Activated naive CD4-positive, alpha-beta T cell treated with anti-CD3 and anti-CD28 coated beads for 36 hours (primary cell): Measurements from ENCODE around the gene WTAP. TPM values are rescaled to one million over a fixed set of nuclear protein-coding genes. Genes with fewer than 3 reads are reported as not detected.

Experiments used
- CTCF ChIA-PET: fragments of 350-600 bp; sonication (Branson Sonifier 250); formaldehyde crosslinking; loops from one replicate; lab custom pipeline; 2021; ENCODE audit warnings: antibody characterized with exemption; lab: Charles Lee
- DNase-seq: peaks from one replicate; pipeline ENCODE4 v3.0.0-alpha.2; 2020
- H3K27ac Mint-ChIP-seq: one replicate; pipeline ENCODE4 v1.8.0; 2021; ENCODE audit warnings: mild to moderate bottlenecking, mixed read lengths
- H3K27me3 Mint-ChIP-seq: one replicate; pipeline ENCODE4 v1.8.0; 2021; ENCODE audit warnings: low read depth, mixed read lengths
- H3K36me3 Mint-ChIP-seq: one replicate; pipeline ENCODE4 v1.8.0; 2021; ENCODE audit warnings: low read depth, mixed read lengths
- H3K4me1 Mint-ChIP-seq: one replicate; pipeline ENCODE4 v1.8.0; 2021; ENCODE audit warnings: low read depth, mixed read lengths
- H3K4me3 Mint-ChIP-seq: one replicate; pipeline ENCODE4 v1.8.0; 2021; ENCODE audit warnings: mild to moderate bottlenecking, moderate library complexity, mixed read lengths
- H3K9me3 Mint-ChIP-seq: one replicate; pipeline ENCODE4 v1.8.0; 2021; ENCODE audit warnings: mixed read lengths
- intact Hi-C: fragments of 100-400 bp; cut with micrococcal nuclease; formaldehyde crosslinking; loops from one replicate; pipeline ENCODE4 v1.15.1; 2023
- total RNA-seq, 2 experiments: library from RNA; stranded (reverse); gene quantifications; one replicate each; pipeline ENCODE4 v1.2.3, GENCODE V29; 2021

WTAP gene
- 10 to 100 TPM; 87.5 to 91.6 TPM for total RNA-seq

GRCh38 chr6:159726918-159727716 is at the start of gene WTAP:
Gene WTAP (plus strand): TSS chr6:159727506. CDS start chr6:159736266, 8,760 bp downstream.
- DNase-seq = peak; percentile 98
- H3K9me3 Mint-ChIP-seq = no peaks in the 10 kb centered on the region
- intact Hi-C loops = loop anchor here (1.0 to 2.0 kb wide), 7 partner anchors 34 to 252 kb away; partner anchors contain the start of genes ACAT2, IGF2R, SOD2 and TCP1
- peak within 1 kb of the TSS; percentile 91 for H3K4me3 Mint-ChIP-seq
- CTCF ChIA-PET = interaction anchor here (0.8 to 1.8 kb wide), 4 partner anchors 36 to 64 kb away, joined by 3 to 9 read pairs (median 4); partner anchors contain the start of gene MRPL18
- H3K27me3 Mint-ChIP-seq = no peaks in the 10 kb centered on the region
- peak within 1 kb of the TSS; percentile 95 for H3K27ac Mint-ChIP-seq
- H3K4me1 Mint-ChIP-seq = peaks cover 50% of the 10 kb centered on the region
- peaks cover 48% of the 10 kb centered on the region for H3K36me3 Mint-ChIP-seq

GRCh38 chr6:159677506-159678165 is 49.7 kb upstream of the WTAP start:
- intact Hi-C loops = loop anchor here (2.0 kb wide), 1 partner anchor 785 kb away; no protein-coding TSS in a partner anchor
- no peaks in the 10 kb centered on the region for H3K27me3 Mint-ChIP-seq
- peaks cover 51% of the 10 kb centered on the region for H3K36me3 Mint-ChIP-seq
- no peak for DNase-seq
- CTCF ChIA-PET = interaction anchor here (0.6 to 1.5 kb wide), 5 partner anchors 13 to 272 kb away, joined by 3 to 6 read pairs (median 3); no protein-coding TSS in a partner anchor
- H3K9me3 Mint-ChIP-seq = peaks cover 4% of the 10 kb centered on the region
- no peak overlapping the region for H3K4me3 Mint-ChIP-seq
- H3K27ac Mint-ChIP-seq = no peak overlapping the region
- peaks cover 39% of the 10 kb centered on the region for H3K4me1 Mint-ChIP-seq

- Mint-ChIP-seq H3K27me3 (no peaks in the 10 kb centered on the region), H3K4me3 (no peak overlapping the region), H3K36me3 (peaks cover 45% of the 10 kb centered on the region), H3K9me3 (peaks cover 2% of the 10 kb centered on the region), H3K4me1 (peaks cover 36% of the 10 kb centered on the region), H3K27ac (no peak overlapping the region)
- no peak for DNase-seq
- CTCF ChIA-PET = interaction anchor here (0.9 to 1.5 kb wide), 2 partner anchors 12 to 24 kb away, joined by 3 to 6 read pairs; no protein-coding TSS in a partner anchor
- intact Hi-C loops = loop anchor here (2.0 kb wide), 1 partner anchor 784 kb away; no protein-coding TSS in a partner anchor
Observed at GRCh38 chr6:159678574-159678973, 48.7 kb upstream of the WTAP start.

GRCh38 chr6:159679091-159680077 is 47.9 kb upstream of the WTAP start:
- CTCF ChIA-PET = interaction anchor here (0.6 to 1.5 kb wide), 5 partner anchors 10 to 39 kb away, joined by 3 to 6 read pairs (median 4); no protein-coding TSS in a partner anchor
- Mint-ChIP-seq H3K4me3 (peak overlapping the region; percentile 11), H3K36me3 (peaks cover 45% of the 10 kb centered on the region), H3K27ac (peak overlapping the region; percentile 88), H3K27me3 (no peaks in the 10 kb centered on the region), H3K4me1 (peaks cover 39% of the 10 kb centered on the region), H3K9me3 (peaks cover 2% of the 10 kb centered on the region)
- intact Hi-C loops = loop anchor here (1.0 to 2.0 kb wide), 2 partner anchors 48 to 783 kb away; partner anchors contain the start of gene WTAP
- peak; percentile 69 for DNase-seq

GRCh38 chr6:159680104-159680503 is 47.2 kb upstream of the WTAP start:
- Mint-ChIP-seq H3K27me3 (no peaks in the 10 kb centered on the region), H3K36me3 (peaks cover 43% of the 10 kb centered on the region), H3K4me1 (peaks cover 41% of the 10 kb centered on the region), H3K4me3 (peak overlapping the region; percentile 11), H3K9me3 (peaks cover 2% of the 10 kb centered on the region), H3K27ac (peak overlapping the region; percentile 88)
- CTCF ChIA-PET = interaction anchor here (0.6 to 1.3 kb wide), 5 partner anchors 9 to 266 kb away, joined by 3 to 4 read pairs (median 3); no protein-coding TSS in a partner anchor
- DNase-seq = no peak
- intact Hi-C loops = loop anchor here (1.0 kb wide), 1 partner anchor 47 kb away; the partner anchor contains the start of gene WTAP

- H3K27me3 Mint-ChIP-seq = no peaks in the 10 kb centered on the region
- intact Hi-C loops = no loop called here
- no peak for DNase-seq
- peaks cover 49% of the 10 kb centered on the region for H3K4me1 Mint-ChIP-seq
- H3K9me3 Mint-ChIP-seq = no peaks in the 10 kb centered on the region
- CTCF ChIA-PET = interaction anchor here (1.0 to 2.0 kb wide), 6 partner anchors 10 to 109 kb away, joined by 3 to 12 read pairs (median 3); no protein-coding TSS in a partner anchor
- peak overlapping the region; percentile 65 for H3K27ac Mint-ChIP-seq
- peaks cover 46% of the 10 kb centered on the region for H3K36me3 Mint-ChIP-seq
- H3K4me3 Mint-ChIP-seq = no peak overlapping the region
Observed at GRCh38 chr6:159681191-159681880, 46.0 kb upstream of the WTAP start.

GRCh38 chr6:159682295-159682694 is 45.0 kb upstream of the WTAP start:
- Mint-ChIP-seq H3K27me3 (no peaks in the 10 kb centered on the region), H3K4me3 (no peak overlapping the region), H3K4me1 (peaks cover 57% of the 10 kb centered on the region), H3K9me3 (no peaks in the 10 kb centered on the region), H3K36me3 (peaks cover 46% of the 10 kb centered on the region), H3K27ac (peak overlapping the region; percentile 64)
- intact Hi-C loops = loop anchor here (1.0 kb wide), 2 partner anchors 9 to 249 kb away; no protein-coding TSS in a partner anchor
- CTCF ChIA-PET = interaction anchor here (0.7 to 2.0 kb wide), 5 partner anchors 9 to 258 kb away, joined by 3 to 12 read pairs (median 3); no protein-coding TSS in a partner anchor
- no peak for DNase-seq

GRCh38 chr6:159682810-159683209 is 44.5 kb upstream of the WTAP start:
- Mint-ChIP-seq H3K9me3 (no peaks in the 10 kb centered on the region), H3K27me3 (no peaks in the 10 kb centered on the region), H3K27ac (no peak overlapping the region), H3K36me3 (peaks cover 49% of the 10 kb centered on the region), H3K4me3 (no peak overlapping the region), H3K4me1 (peaks cover 62% of the 10 kb centered on the region)
- CTCF ChIA-PET = interaction anchor here (0.7 to 2.0 kb wide), 4 partner anchors 9 to 258 kb away, joined by 3 to 12 read pairs (median 4); no protein-coding TSS in a partner anchor
- DNase-seq = no peak
- intact Hi-C loops = loop anchor here (1.0 kb wide), 2 partner anchors 8 to 248 kb away; no protein-coding TSS in a partner anchor

- H3K27ac Mint-ChIP-seq = no peak overlapping the region
- peaks cover 68% of the 10 kb centered on the region for H3K4me1 Mint-ChIP-seq
- intact Hi-C loops = no loop called here
- CTCF ChIA-PET = interaction anchor here (0.6 kb wide), 1 partner anchor 14 kb away, joined by 3 read pairs; no protein-coding TSS in a partner anchor
- no peaks in the 10 kb centered on the region for H3K9me3 Mint-ChIP-seq
- H3K4me3 Mint-ChIP-seq = no peak overlapping the region
- H3K27me3 Mint-ChIP-seq = no peaks in the 10 kb centered on the region
- H3K36me3 Mint-ChIP-seq = peaks cover 51% of the 10 kb centered on the region
- DNase-seq = no peak
Observed at GRCh38 chr6:159684013-159684304, 43.3 kb upstream of the WTAP start.

GRCh38 chr6:159686040-159686439 is 41.3 kb upstream of the WTAP start:
- intact Hi-C loops = no loop called here
- H3K4me3 Mint-ChIP-seq = no peak overlapping the region
- H3K4me1 Mint-ChIP-seq = peaks cover 65% of the 10 kb centered on the region
- H3K27ac Mint-ChIP-seq = peak overlapping the region; percentile 13
- H3K36me3 Mint-ChIP-seq = peaks cover 57% of the 10 kb centered on the region
- CTCF ChIA-PET = interaction anchor here (0.6 kb wide), 1 partner anchor 52 kb away, joined by 3 read pairs; no protein-coding TSS in a partner anchor
- no peaks in the 10 kb centered on the region for H3K27me3 Mint-ChIP-seq
- no peaks in the 10 kb centered on the region for H3K9me3 Mint-ChIP-seq
- no peak for DNase-seq
